A673 (cell line): ENCODE measurements around the gene CCDC149.

Source experiments
- EZH2 ChIP-seq: fragments of 200-600 bp; sonication (generic); IDR thresholded peaks from 2 replicates; pipeline ENCODE4 v1.6.1; 2017; ENCODE audit warnings: borderline replicate concordance, low read depth, mild to moderate bottlenecking, mixed read lengths, antibody characterized with exemption, low read length; ENCODE audit not compliant: poor library complexity, severe bottlenecking
- TF ChIP-seq, protein P1 (sequence below): fragments of 300-800, 200-600 bp; sonication (generic); conservative IDR thresholded peaks from 2 replicates; pipeline ENCODE4 v1.5.1; 2017; ENCODE audit warnings: low read depth, mild to moderate bottlenecking, antibody characterized with exemption, low read length, moderate library complexity, mixed read lengths

DNA sequence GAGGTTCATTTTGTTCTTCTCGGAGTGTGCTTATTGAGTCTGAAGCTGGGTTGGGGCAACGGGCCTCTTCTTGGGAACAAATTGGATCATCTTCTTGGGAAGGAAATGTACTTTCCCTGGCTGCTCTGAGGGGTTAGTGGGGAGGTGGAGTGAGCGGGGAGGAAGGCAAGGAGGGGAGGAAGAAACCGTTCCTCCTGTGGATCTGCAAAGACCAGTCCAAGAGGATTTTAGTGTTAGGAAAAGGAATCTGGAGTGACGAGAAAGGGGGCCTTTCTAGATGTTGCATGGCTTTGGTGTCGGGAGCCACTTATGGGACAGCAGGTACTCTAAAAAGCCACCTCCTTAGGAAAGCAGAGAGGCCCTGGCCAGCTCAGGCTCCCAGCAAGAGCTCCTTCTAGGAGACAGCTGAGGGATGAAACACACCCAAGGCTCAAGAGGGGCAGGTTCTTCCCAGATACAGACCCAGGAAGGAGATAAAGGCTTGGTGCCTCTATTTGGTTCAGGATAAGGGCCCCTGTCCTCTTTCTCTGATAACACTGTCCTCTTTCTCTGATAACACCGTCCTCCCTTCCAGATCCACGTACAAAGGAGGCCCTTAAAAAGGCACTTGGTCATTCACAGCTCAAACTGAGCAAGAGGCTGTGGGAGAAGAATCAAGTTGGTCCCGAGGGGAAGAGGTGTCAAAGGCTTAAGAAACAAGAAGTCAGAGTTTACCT lies 117.0 kb downstream of the CCDC149 start:
- TF ChIP-seq EZH2 = no peak
- TF ChIP-seq, protein P1, sequence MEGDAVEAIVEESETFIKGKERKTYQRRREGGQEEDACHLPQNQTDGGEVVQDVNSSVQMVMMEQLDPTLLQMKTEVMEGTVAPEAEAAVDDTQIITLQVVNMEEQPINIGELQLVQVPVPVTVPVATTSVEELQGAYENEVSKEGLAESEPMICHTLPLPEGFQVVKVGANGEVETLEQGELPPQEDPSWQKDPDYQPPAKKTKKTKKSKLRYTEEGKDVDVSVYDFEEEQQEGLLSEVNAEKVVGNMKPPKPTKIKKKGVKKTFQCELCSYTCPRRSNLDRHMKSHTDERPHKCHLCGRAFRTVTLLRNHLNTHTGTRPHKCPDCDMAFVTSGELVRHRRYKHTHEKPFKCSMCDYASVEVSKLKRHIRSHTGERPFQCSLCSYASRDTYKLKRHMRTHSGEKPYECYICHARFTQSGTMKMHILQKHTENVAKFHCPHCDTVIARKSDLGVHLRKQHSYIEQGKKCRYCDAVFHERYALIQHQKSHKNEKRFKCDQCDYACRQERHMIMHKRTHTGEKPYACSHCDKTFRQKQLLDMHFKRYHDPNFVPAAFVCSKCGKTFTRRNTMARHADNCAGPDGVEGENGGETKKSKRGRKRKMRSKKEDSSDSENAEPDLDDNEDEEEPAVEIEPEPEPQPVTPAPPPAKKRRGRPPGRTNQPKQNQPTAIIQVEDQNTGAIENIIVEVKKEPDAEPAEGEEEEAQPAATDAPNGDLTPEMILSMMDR = no peak
